Amniotic epithelial cell (primary cell): ENCODE results near the gene LYZL2.
"Not testable (repeated sequence)": the region's sequence is repeated elsewhere in the genome, so short reads cannot be mapped to it uniquely, and the experiment has no call there.

ENCODE experiments used
- DNase-seq: peaks from one replicate; pipeline ENCODE4 v3.0.0-alpha.2; 2010; ENCODE audit warnings: low read depth

Gene LYZL2

GRCh38 chr10:30637881-30638467, 8.4 kb upstream of the LYZL2 start:
- peak; percentile 88 for DNase-seq

- no peak for DNase-seq
Measured at GRCh38 chr10:30631188-30631587, 1.6 kb upstream of the LYZL2 start.

- peak; percentile 92 for DNase-seq
Measured at GRCh38 chr10:30630571-30630970, 1.0 kb upstream of the LYZL2 start.

DNA sequence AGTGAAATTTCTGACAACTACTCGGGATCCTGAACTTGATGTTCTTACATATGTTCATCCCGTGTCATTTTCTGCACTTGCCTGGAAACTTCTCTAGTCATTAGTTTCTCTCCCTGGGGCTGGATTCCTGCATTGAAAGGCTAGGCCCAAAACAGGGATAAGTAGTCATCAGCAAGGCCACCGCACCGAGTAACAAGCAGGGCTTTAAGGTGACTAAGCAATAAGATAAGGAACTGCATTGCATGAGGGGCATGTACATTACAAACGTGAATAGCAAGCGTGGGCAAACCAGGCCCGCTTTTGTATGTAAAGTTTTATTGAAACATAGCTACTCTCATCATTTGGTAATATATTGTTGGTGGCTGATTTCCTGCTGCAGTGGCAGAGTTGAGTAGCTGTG, 977 bp downstream of the LYZL2 start:
- DNase-seq: not testable (repeated sequence)

- DNase-seq: not testable (repeated sequence)
Measured at GRCh38 chr10:30626837-30627236, 2.7 kb downstream of the LYZL2 start.

DNA sequence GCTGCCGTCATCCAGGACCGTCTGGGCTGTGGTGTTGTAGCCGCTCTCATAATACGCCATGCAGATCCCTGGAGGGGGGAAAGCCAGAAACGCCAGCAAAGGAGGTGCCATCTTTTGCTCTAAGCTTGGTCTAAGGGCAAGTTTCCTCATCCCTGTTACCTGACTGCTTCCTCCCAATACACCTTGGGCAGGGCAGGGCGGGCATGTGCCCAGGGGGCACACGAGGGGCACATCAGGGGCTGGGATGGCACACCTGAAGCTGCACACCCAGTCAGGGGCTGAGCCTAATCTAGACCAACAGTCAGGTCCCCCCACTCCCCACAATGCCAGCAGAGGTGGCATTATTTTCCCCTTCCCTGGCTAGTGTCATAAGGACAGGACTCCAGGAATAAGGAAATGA, 3.4 kb downstream of the LYZL2 start:
- DNase-seq: not testable (repeated sequence)

DNA sequence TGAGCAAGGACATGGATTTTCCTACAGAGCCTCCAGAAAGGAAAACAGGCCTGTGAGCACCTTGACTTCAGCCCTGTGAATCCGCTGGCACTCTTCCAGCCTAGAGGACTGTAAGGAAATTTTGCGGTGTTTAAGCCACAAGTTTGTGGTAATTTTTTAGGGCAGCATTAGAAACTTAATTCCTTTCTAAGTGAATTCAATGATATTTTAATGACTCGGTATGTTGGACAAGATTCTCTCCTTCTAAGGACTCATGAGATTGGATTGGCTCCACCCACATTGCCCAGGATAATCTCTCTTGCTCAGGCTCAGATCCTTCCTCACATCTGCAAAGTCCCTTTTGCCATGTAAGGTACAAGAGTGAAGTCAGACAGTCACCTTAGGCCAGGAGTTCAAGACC, 4.5 kb downstream of the LYZL2 start:
- DNase-seq: peak; percentile 16

DNA sequence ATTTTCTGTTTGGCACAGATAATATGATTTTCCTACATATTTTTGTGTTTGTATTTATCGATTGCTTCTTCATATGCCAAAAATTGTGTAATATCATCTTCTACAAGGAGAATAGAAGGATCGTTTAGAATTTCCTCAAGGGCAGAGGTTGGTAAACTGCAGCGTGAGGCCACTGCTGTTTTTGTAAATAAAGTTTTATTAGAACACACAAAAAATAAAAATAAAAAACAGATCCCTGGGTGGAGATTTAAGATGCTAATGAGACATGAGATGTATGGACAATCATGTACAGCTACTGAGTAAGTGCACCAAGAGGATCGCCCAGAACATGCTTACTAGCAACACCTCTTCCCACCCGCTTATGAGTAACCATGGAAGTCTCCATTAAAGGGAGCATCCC, 9.6 kb downstream of the LYZL2 start:
- no peak for DNase-seq

DNA sequence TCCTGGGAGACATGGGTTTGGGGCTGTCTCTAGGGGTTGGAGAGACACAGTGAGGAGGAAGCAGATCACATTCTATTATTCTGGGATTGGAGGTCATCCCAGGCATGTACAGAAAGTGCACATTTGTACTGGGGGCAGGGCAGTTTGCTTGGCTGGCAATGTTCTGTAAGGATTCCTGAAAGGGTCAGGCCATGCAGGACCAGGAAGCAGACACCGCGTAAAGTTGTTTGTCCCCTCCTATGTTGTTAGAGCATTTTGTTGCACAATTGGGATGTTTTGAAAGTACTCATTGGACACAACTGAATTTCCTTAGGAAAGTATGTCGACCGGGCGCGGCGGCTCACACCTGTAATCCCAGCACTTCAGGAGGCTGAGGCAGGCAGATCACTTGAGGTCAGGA, 12.5 kb downstream of the LYZL2 start:
- no peak for DNase-seq

- not testable (repeated sequence) for DNase-seq
Measured at GRCh38 chr10:30611041-30611440, 18.5 kb downstream of the LYZL2 start.

- no peak for DNase-seq
Measured at GRCh38 chr10:30607814-30608213, 21.7 kb downstream of the LYZL2 start.

DNA sequence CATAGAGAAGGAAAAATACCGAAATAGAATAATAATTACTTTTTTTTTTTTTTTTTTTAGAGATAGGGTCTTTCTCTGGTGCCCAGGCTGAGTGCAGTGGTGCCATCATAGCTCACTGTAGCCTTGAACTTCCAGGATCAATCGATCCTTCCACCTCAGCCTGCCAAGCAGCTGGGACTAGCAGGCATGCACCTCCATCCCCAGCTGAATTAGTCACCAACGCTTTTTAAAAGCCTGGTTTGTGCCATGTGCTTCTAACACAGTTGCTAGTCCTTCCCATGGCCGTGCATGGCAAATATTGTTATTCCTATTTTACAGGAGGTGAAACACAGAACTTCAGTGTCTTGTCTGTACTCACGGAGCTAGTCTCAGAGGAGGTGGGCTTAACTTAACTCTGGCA, 23.2 kb downstream of the LYZL2 start:
- no peak for DNase-seq

DNA sequence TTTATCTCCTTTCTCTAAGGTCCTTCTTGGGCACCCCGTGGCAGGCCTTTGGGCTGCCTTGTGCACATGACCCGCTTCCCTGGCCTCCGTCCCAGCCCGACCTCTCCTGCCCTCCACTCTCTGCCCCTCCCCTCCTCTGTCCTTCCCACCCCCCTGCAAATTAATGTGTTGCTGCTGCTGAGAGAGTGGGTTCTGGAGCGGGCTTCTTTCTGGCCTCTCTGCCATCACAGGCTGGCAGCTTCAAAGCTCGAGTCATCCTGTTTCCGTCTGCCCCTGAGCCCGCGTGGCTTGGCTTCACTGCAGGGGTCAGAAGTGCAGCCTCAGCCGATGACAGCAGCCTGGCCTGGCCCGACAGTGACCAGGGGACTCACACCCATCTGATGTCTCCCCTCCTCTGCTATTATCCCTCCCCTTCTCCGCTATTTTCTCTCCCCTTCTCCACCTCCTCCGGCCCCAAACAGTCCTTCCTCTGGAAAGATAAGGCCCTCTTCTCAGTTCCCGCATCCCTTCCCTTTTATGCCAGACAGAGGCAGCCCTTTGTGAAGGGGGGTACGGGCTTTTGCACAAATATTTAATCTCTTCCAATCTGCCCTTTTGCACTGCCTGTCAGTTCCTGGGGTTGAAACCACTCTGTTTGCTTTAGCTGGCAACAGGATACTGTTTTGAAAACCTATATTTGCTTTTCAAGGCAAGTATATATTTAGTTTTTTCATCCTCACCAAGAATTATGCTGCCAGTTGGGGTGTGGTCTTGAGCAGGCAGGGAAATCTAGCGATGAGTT, 24.0 kb downstream of the LYZL2 start:
- not testable (repeated sequence) for DNase-seq

DNA sequence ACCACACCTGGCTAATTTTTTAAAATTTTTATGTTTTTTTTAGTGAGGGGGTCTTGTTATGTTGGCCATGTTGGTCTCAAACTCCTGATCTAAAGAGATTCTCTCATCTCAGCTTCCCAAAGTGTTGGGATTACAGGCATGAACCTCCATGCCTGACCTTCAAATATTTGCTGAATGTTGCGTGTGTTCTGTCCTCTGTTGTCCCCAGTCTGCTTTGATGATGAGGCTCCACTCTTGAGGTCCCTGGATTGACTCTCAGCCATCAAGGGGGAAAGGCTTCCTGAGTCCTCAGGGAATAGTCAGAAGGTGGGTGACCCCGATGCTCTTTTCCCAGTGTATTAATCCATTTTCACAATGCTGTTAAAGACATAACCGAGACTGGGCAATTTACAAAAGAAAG, 26.0 kb downstream of the LYZL2 start:
- DNase-seq: no peak

GRCh38 chr10:30602747-30603146, 26.8 kb downstream of the LYZL2 start:
- no peak for DNase-seq

DNA sequence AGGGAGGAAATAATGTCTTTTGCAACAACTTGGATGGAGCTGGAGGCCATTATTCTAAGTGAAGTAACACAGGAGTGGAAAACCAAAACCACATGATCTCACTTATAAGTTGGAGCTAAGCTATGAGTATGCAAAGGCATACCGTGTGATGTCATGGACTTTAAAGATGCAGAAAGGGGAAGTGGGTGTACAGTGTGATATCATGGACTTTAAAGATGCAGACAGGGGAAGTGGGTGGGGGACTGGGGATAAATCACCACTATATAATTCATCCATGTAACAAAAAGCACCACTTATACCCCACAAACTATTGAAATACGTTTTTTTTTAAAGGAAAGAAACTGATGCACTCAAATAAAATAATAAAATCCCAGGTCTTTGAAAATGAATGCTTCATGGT, 29.5 kb downstream of the LYZL2 start:
- peak; percentile 37 for DNase-seq

DNA sequence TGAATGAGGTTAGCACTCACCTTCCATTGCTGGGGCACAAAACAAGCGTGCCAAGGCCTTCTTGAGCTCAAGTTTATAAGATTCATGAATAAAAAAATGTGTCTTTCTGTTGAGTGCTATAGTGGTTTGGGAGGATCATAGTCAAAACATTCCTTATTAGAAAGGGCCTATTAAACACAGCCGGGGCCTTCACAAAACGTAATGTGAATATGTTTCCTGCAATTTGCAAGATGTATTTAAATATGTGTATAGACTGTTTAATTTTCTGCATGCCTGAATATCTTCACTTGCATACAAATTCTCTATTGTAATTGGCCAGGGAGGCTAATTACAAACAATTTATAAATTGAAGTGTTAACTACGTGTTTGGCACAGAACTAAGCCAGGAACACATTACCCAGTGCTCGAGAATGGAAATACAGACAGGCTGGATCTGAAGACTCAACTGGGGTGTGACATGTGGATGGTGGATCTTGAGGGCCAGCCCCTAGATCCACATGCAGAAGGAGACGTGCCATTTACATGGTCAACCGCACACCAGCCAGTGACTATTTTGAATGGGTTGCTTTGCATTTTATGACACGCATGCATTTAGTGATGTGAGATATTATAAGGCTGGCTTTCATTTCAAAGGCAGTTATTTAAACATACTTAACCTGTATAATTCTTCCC, 31.3 kb downstream of the LYZL2 start:
- DNase-seq: no peak

DNA sequence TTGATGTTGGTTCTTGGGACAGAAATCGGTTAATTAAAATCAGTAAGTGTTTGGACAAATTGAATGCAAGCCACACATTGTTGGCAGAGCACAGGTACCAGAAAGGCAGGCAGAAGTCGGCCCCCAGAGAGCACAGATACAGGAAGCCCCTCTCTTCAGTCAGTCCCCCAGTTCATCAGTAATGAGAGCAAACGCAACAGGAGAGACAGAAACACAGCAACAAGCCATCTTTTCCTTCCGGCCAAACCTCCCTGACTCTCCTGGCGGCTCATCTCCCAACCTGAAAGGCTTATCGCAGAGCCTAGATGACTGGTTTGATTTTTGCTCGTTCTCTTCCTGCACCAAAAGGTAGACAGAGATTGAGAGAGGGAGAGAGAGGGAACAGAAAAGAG, 32.1 kb downstream of the LYZL2 start:
- DNase-seq: not testable (repeated sequence)

GRCh38 chr10:30596493-30597432, 32.8 kb downstream of the LYZL2 start:
- DNase-seq: not testable (repeated sequence)

GRCh38 chr10:30596013-30596412, 33.5 kb downstream of the LYZL2 start:
- DNase-seq: no peak

DNA sequence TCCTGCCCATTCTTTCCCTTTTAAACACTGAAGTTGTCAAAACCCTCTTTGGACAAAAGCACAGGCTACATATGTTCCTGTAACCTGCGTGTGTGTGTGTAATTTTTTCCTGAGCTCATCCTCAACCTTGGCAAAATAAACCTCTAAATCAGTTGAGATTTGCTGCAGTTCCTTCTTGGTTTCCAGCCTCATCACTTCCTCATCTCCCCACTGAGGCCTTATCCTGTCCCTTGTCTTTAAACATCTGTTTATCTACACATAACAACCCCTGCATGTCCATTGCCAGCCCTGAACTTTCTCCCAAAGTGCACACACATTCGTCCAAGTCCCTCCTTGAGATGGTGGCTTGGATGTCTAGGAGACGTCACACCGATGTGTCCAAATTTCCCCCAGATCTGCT, 35.5 kb downstream of the LYZL2 start:
- no peak for DNase-seq

DNA sequence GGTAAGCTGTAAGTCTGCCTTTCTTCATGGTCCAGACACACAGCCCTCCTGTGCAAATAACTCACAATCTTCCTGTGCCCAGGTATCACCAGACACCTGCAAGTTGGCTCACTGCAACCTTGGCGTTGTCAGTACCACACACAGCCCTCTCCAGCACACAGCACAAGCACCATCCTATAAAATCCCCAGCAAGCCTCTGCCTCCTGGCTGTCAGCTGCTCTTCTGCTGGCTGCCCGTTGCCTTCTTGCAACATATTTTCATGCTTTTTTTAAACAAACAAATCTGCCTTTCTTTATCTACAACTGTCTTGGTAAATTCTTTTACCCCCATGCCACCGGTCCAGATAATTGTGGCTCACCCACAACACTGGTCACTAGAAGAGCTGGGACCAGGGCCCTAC, 36.8 kb downstream of the LYZL2 start:
- peak; percentile 24 for DNase-seq
